ENCODE results near the gene CARF. TPM values are rescaled to one million over a fixed set of nuclear protein-coding genes. Genes with fewer than 3 reads are reported as not detected.

Gene CARF
- total RNA-seq, 1 experiment from 2014 or later = 4.2 TPM

GRCh38 chr2:202941771-202942170 is 29.7 kb downstream of the CARF start:
- Histone ChIP-seq H3K79me2 (ENCODE audit: insufficient read depth, low read length) (no peaks in the 10 kb centered on the region), H4K20me1 (ENCODE audit: insufficient read depth) (no peaks in the 10 kb centered on the region), H3K27me3 (ENCODE audit: insufficient read depth, low read length) (no peaks in the 10 kb centered on the region), H3K4me1 (ENCODE audit: control insufficient read depth in 1 of 2, insufficient read depth in 2 of 2, low read length in 2 of 2) (no peaks in the 10 kb centered on the region), H3K9me3 (ENCODE audit: control insufficient read depth in 1 of 2, insufficient read depth in 1 of 2, low read depth in 1 of 2, low read length in 2 of 2) (no peaks in the 10 kb centered on the region), H3K4me2 (ENCODE audit: low read length) (no peak overlapping the region), H3K9me2 (ENCODE audit: insufficient read depth) (no peaks in the 10 kb centered on the region), H2AFZ (ENCODE audit: low read depth, low read length, poor library complexity, severe bottlenecking) (no peak overlapping the region), H3K9ac (ENCODE audit: low read length) (no peak overlapping the region), H3K36me3 (ENCODE audit: control insufficient read depth in 1 of 2, insufficient read depth in 2 of 2, low read length in 2 of 2) (no peaks in the 10 kb centered on the region), H3K4me3 (replicated peaks in 1 of 2; ENCODE audit: low read depth in 1 of 2, low read length in 2 of 2) (no peak overlapping the region), H3K27ac (ENCODE audit: low read depth, low read length) (no peak overlapping the region)
- no peak for DNase-seq (ENCODE audit: low read depth, low spot score)
- intact Hi-C loops (cut with micrococcal nuclease) = no loop called here
- no TSS peak for BruUV-seq (replicated peaks)
- no peak for TF ChIP-seq REST (IDR thresholded peaks at IDR 0.05; ENCODE audit: low read depth)
- TF ChIP-seq JUND (IDR thresholded peaks at IDR 0.05) = no peak
- TF ChIP-seq POLR2AphosphoS5 (IDR thresholded peaks at IDR 0.05; ENCODE audit: low read depth, low read length) = no peak
- no peak for TF ChIP-seq FOSL1 (IDR thresholded peaks at IDR 0.05; ENCODE audit: low read depth)
- no peak for TF ChIP-seq ZNF274 (IDR thresholded peaks at IDR 0.05; ENCODE audit: low read depth, low read length)
- TF ChIP-seq SP1 (IDR thresholded peaks at IDR 0.05; ENCODE audit: low read depth) = no peak
- TF ChIP-seq, protein P1, sequence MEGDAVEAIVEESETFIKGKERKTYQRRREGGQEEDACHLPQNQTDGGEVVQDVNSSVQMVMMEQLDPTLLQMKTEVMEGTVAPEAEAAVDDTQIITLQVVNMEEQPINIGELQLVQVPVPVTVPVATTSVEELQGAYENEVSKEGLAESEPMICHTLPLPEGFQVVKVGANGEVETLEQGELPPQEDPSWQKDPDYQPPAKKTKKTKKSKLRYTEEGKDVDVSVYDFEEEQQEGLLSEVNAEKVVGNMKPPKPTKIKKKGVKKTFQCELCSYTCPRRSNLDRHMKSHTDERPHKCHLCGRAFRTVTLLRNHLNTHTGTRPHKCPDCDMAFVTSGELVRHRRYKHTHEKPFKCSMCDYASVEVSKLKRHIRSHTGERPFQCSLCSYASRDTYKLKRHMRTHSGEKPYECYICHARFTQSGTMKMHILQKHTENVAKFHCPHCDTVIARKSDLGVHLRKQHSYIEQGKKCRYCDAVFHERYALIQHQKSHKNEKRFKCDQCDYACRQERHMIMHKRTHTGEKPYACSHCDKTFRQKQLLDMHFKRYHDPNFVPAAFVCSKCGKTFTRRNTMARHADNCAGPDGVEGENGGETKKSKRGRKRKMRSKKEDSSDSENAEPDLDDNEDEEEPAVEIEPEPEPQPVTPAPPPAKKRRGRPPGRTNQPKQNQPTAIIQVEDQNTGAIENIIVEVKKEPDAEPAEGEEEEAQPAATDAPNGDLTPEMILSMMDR (IDR thresholded peaks at IDR 0.05 in 2 of 3, conservative IDR thresholded peaks at IDR 0.05 in 1 of 3; ENCODE audit: borderline replicate concordance in 1 of 3, insufficient read depth in 1 of 3, low read depth in 2 of 3, low read length in 2 of 3) = no peak
- no peak for TF ChIP-seq POLR2A (IDR thresholded peaks at IDR 0.05; ENCODE audit: borderline replicate concordance, extremely low read depth, insufficient read depth, insufficient read length)
- TF ChIP-seq, protein P2, sequence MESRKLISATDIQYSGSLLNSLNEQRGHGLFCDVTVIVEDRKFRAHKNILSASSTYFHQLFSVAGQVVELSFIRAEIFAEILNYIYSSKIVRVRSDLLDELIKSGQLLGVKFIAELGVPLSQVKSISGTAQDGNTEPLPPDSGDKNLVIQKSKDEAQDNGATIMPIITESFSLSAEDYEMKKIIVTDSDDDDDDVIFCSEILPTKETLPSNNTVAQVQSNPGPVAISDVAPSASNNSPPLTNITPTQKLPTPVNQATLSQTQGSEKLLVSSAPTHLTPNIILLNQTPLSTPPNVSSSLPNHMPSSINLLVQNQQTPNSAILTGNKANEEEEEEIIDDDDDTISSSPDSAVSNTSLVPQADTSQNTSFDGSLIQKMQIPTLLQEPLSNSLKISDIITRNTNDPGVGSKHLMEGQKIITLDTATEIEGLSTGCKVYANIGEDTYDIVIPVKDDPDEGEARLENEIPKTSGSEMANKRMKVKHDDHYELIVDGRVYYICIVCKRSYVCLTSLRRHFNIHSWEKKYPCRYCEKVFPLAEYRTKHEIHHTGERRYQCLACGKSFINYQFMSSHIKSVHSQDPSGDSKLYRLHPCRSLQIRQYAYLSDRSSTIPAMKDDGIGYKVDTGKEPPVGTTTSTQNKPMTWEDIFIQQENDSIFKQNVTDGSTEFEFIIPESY (IDR thresholded peaks at IDR 0.05; ENCODE audit: extremely low read depth, insufficient replicate concordance, low read length) = no peak
- no peak for TF ChIP-seq TCF7L2 (IDR thresholded peaks at IDR 0.05; ENCODE audit: borderline replicate concordance, extremely low read depth, insufficient read depth, insufficient read length)
- no peak for TF ChIP-seq EZH2phosphoT487 (IDR thresholded peaks at IDR 0.05; ENCODE audit: borderline replicate concordance)
- TF ChIP-seq ATF3 (IDR thresholded peaks at IDR 0.05) = no peak
- no peak for TF ChIP-seq SIN3A (IDR thresholded peaks at IDR 0.05; ENCODE audit: low read depth)
- TF ChIP-seq EGR1 (IDR thresholded peaks at IDR 0.05; ENCODE audit: low read depth) = no peak
- TF ChIP-seq ELF1 (IDR thresholded peaks at IDR 0.05; ENCODE audit: borderline replicate concordance, low read depth) = no peak
- POLR2A ChIA-PET = no interaction called here
- ATAC-seq = no peak
- RAD21 ChIA-PET (ENCODE audit: low non-redundant PET in 1 of 2, low total read pairs in 2 of 2, uncharacterized antibody in 2 of 2, unreplicated experiment in 2 of 2) = no interaction called here
- CTCF ChIA-PET = no interaction called here
